Measurements from ENCODE around the gene GREB1L. TPM values are rescaled to one million over a fixed set of nuclear protein-coding genes. Genes with fewer than 3 reads are reported as not detected.
"Not testable (repeated sequence)": the region's sequence is repeated elsewhere in the genome, so short reads cannot be mapped to it uniquely, and the experiment has no call there.

Gene GREB1L
- total RNA-seq, 2 experiments from 2014 or later, result not detected

GRCh38 chr18:21273568-21273967, 31.5 kb downstream of the GREB1L start:
- intact Hi-C loops (cut with DNase I, micrococcal nuclease), result no loop called here

DNA sequence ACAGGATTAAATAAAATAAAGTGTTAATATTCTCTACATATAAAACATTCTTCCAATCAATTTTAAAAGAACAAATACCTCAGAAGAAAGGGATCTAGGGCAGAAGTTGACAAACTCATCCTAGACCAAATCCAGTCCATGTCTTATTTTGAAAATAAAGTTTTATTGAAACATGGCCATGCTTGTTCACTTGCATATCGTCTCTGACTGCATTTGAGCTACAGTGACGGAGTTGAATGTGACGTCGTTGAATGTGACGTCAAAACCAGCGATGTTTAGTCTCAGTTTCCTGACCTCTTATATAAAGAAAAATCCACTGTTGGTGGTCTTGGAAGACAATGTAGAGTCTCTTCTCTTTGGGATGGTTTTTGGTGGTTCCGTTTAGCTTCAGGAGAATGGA, 33.6 kb downstream of the GREB1L start:
- intact Hi-C loops (cut with DNase I, micrococcal nuclease), result no loop called here
- H3K27me3 Mint-ChIP-seq, result peaks cover 10% of the 10 kb centered on the region
- H3K36me3 Mint-ChIP-seq (ENCODE audit: low read depth), result no peaks in the 10 kb centered on the region
- H3K4me1 Mint-ChIP-seq (ENCODE audit: low read depth), result no peaks in the 10 kb centered on the region
- no peak for DNase-seq
- Histone ChIP-seq H3K27ac (ENCODE audit: low read depth in 1 of 2, low read length in 2 of 2) (no peak overlapping the region), H3K9me3 (ENCODE audit: control insufficient read depth in 1 of 2, insufficient read depth in 1 of 2, low read length in 2 of 2) (peaks cover 0 to 5% of the 10 kb centered on the region in 2 experiments), H3K4me3 (ENCODE audit: low read length) (no peak overlapping the region), H3K36me3 (ENCODE audit: insufficient read depth, low read length) (no peaks in the 10 kb centered on the region), H3K27me3 (ENCODE audit: control insufficient read depth in 1 of 2, insufficient read depth in 2 of 2, low read length in 2 of 2) (no peaks in the 10 kb centered on the region), H3K4me1 (ENCODE audit: insufficient read depth, low read length) (no peaks in the 10 kb centered on the region)
- CTCF ChIA-PET, result no interaction called here
- POLR2A ChIA-PET, result no interaction called here
- no peaks in the 10 kb centered on the region for H3K9me3 Mint-ChIP-seq
- no peak for TF ChIP-seq CTCF (IDR thresholded peaks at IDR 0.05)
- H3K27ac Mint-ChIP-seq, result no peak overlapping the region
- H3K4me3 Mint-ChIP-seq, result no peak overlapping the region
- ATAC-seq (ENCODE audit: poor library complexity), result no peak

More at GRCh38 chr18:21273568-21273967, 31.5 kb downstream of the GREB1L start:
- H3K36me3 Mint-ChIP-seq (ENCODE audit: low read depth), result no peaks in the 10 kb centered on the region
- POLR2A ChIA-PET, result no interaction called here
- CTCF ChIA-PET, result no interaction called here
- no peaks in the 10 kb centered on the region for H3K9me3 Mint-ChIP-seq
- H3K27ac ChIP-seq (ENCODE audit: low read depth in 1 of 2, low read length in 2 of 2), result no peak overlapping the region
- DNase-seq, result no peak
- H3K9me3 ChIP-seq (ENCODE audit: control insufficient read depth in 1 of 2, insufficient read depth in 1 of 2, low read length in 2 of 2), result peaks cover 0 to 5% of the 10 kb centered on the region in 2 experiments
- H3K4me3 ChIP-seq (ENCODE audit: low read length), result no peak overlapping the region
- H3K27me3 ChIP-seq (ENCODE audit: control insufficient read depth in 1 of 2, insufficient read depth in 2 of 2, low read length in 2 of 2), result no peaks in the 10 kb centered on the region
- H3K27me3 Mint-ChIP-seq, result peaks cover 6% of the 10 kb centered on the region
- no peaks in the 10 kb centered on the region for H3K4me1 ChIP-seq (ENCODE audit: insufficient read depth, low read length)
- ATAC-seq (ENCODE audit: poor library complexity), result no peak
- H3K4me3 Mint-ChIP-seq, result no peak overlapping the region
- no peak overlapping the region for H3K27ac Mint-ChIP-seq
- no peaks in the 10 kb centered on the region for H3K4me1 Mint-ChIP-seq (ENCODE audit: low read depth)
- H3K36me3 ChIP-seq (ENCODE audit: insufficient read depth, low read length), result no peaks in the 10 kb centered on the region
- no peak for TF ChIP-seq CTCF (IDR thresholded peaks at IDR 0.05)

- Histone ChIP-seq H3K27ac (ENCODE audit: low read depth in 1 of 2, low read length in 2 of 2) (no peak overlapping the region), H3K36me3 (ENCODE audit: insufficient read depth, low read length) (no peaks in the 10 kb centered on the region), H3K27me3 (ENCODE audit: control insufficient read depth in 1 of 2, insufficient read depth in 2 of 2, low read length in 2 of 2) (no peaks in the 10 kb centered on the region), H3K4me3 (ENCODE audit: low read length) (no peak overlapping the region), H3K9me3 (ENCODE audit: control insufficient read depth in 1 of 2, insufficient read depth in 1 of 2, low read length in 2 of 2) (peaks cover 0 to 5% of the 10 kb centered on the region in 2 experiments), H3K4me1 (ENCODE audit: insufficient read depth, low read length) (no peaks in the 10 kb centered on the region)
- Mint-ChIP-seq H3K27ac (no peak overlapping the region), H3K9me3 (no peaks in the 10 kb centered on the region), H3K27me3 (peaks cover 10% of the 10 kb centered on the region), H3K4me3 (no peak overlapping the region), H3K36me3 (ENCODE audit: low read depth) (no peaks in the 10 kb centered on the region), H3K4me1 (ENCODE audit: low read depth) (no peaks in the 10 kb centered on the region)
- ChIA-PET POLR2A (no interaction called here), CTCF (no interaction called here)
- ATAC-seq (ENCODE audit: poor library complexity), result no peak
- no peak for TF ChIP-seq CTCF (IDR thresholded peaks at IDR 0.05)
- DNase-seq, result no peak
- intact Hi-C loops (cut with DNase I, micrococcal nuclease), result no loop called here
Measured at GRCh38 chr18:21277578-21277977, 35.5 kb downstream of the GREB1L start.

GRCh38 chr18:21278218-21278617, 36.2 kb downstream of the GREB1L start:
- H3K27ac ChIP-seq (ENCODE audit: low read depth in 1 of 2, low read length in 2 of 2); H3K9me3 Mint-ChIP-seq; H3K4me1 Mint-ChIP-seq (ENCODE audit: low read depth); CTCF ChIA-PET; intact Hi-C loops (cut with DNase I, micrococcal nuclease); ATAC-seq (ENCODE audit: poor library complexity); DNase-seq; H3K36me3 ChIP-seq (ENCODE audit: insufficient read depth, low read length); H3K4me1 ChIP-seq (ENCODE audit: insufficient read depth, low read length); H3K27ac Mint-ChIP-seq; POLR2A ChIA-PET; H3K4me3 Mint-ChIP-seq; H3K4me3 ChIP-seq (ENCODE audit: low read length); H3K9me3 ChIP-seq (ENCODE audit: control insufficient read depth in 1 of 2, insufficient read depth in 1 of 2, low read length in 2 of 2); H3K36me3 Mint-ChIP-seq (ENCODE audit: low read depth); H3K27me3 ChIP-seq (ENCODE audit: control insufficient read depth in 1 of 2, insufficient read depth in 2 of 2, low read length in 2 of 2): not testable (repeated sequence)
- H3K27me3 Mint-ChIP-seq, result peaks cover 10% of the 10 kb centered on the region
